ENCODE data around the gene F9. TPM values are rescaled to one million over a fixed set of nuclear protein-coding genes. Genes with fewer than 3 reads are reported as not detected.

Gene F9
- total RNA-seq = not detected

- DNase-seq (ENCODE audit: low spot score in 2 of 2) = no peak
- no peaks in the 10 kb centered on the region for H3K4me1 ChIP-seq
- no peak within 1 kb of the TSS for H3K4me3 ChIP-seq
- H3K36me3 ChIP-seq = no peaks in the 10 kb centered on the region
- intact Hi-C loops (cut with DNase I; ENCODE audit: low total_unique reads) = no loop called here
- H3K27ac ChIP-seq = no peak within 1 kb of the TSS
- no peaks in the 10 kb centered on the region for H3K9me3 ChIP-seq
- TF ChIP-seq POLR2AphosphoS5 (IDR thresholded peaks at IDR 0.05) (no peak), POLR2A (IDR thresholded peaks at IDR 0.05) (no peak), CTCF (IDR thresholded peaks at IDR 0.05) (no peak)
- H3K27me3 ChIP-seq = peaks cover 0 to 10% of the 10 kb centered on the region in 2 donors
Observed at GRCh38 chrX:139530550-139530949, at the start of gene F9. Gene F9 (plus strand): TSS chrX:139530739. CDS start chrX:139530765, 26 bp downstream.

GRCh38 chrX:139483699-139484098 is 46.8 kb upstream of the F9 start:
- Histone ChIP-seq H3K4me1 (no peaks in the 10 kb centered on the region), H3K4me3 (no peak overlapping the region), H3K36me3 (no peaks in the 10 kb centered on the region), H3K27me3 (peaks cover 0 to 29% of the 10 kb centered on the region in 2 donors), H3K9me3 (no peaks in the 10 kb centered on the region), H3K27ac (no peak overlapping the region)
- no peak for DNase-seq (ENCODE audit: low spot score in 2 of 2)
- TF ChIP-seq POLR2A (IDR thresholded peaks at IDR 0.05) (no peak), CTCF (IDR thresholded peaks at IDR 0.05) (no peak), POLR2AphosphoS5 (IDR thresholded peaks at IDR 0.05) (no peak)
- intact Hi-C loops (cut with DNase I; ENCODE audit: low total_unique reads) = no loop called here

- DNase-seq (ENCODE audit: low spot score in 2 of 2) = no peak
- Histone ChIP-seq H3K9me3 (no peaks in the 10 kb centered on the region), H3K36me3 (no peaks in the 10 kb centered on the region), H3K27me3 (peaks cover 0 to 29% of the 10 kb centered on the region in 2 donors), H3K4me1 (no peaks in the 10 kb centered on the region), H3K4me3 (no peak overlapping the region), H3K27ac (no peak overlapping the region)
- TF ChIP-seq POLR2A (IDR thresholded peaks at IDR 0.05) (no peak), POLR2AphosphoS5 (IDR thresholded peaks at IDR 0.05) (no peak), CTCF (IDR thresholded peaks at IDR 0.05) (no peak)
- intact Hi-C loops (cut with DNase I; ENCODE audit: low total_unique reads) = no loop called here
Observed at GRCh38 chrX:139484591-139484990, 45.9 kb upstream of the F9 start.

- Histone ChIP-seq H3K27ac (no peak overlapping the region), H3K4me3 (no peak overlapping the region), H3K27me3 (peaks cover 0 to 16% of the 10 kb centered on the region in 2 donors), H3K36me3 (no peaks in the 10 kb centered on the region), H3K4me1 (no peaks in the 10 kb centered on the region), H3K9me3 (no peaks in the 10 kb centered on the region)
- DNase-seq (ENCODE audit: low spot score in 2 of 2) = no peak
- intact Hi-C loops (cut with DNase I; ENCODE audit: low total_unique reads) = no loop called here
- no peak for TF ChIP-seq POLR2AphosphoS5 (IDR thresholded peaks at IDR 0.05)
- no peak for TF ChIP-seq POLR2A (IDR thresholded peaks at IDR 0.05)
- TF ChIP-seq CTCF (IDR thresholded peaks at IDR 0.05) = no peak
Observed at GRCh38 chrX:139495324-139495723, 35.2 kb upstream of the F9 start.

GRCh38 chrX:139506333-139506732 is 24.2 kb upstream of the F9 start:
- intact Hi-C loops (cut with DNase I; ENCODE audit: low total_unique reads) = no loop called here
- DNase-seq (ENCODE audit: low spot score in 2 of 2) = no peak
- no peak overlapping the region for H3K4me3 ChIP-seq
- no peak overlapping the region for H3K27ac ChIP-seq
- peaks cover 0 to 19% of the 10 kb centered on the region in 2 donors for H3K27me3 ChIP-seq
- no peaks in the 10 kb centered on the region for H3K9me3 ChIP-seq
- H3K36me3 ChIP-seq = no peaks in the 10 kb centered on the region
- no peak for TF ChIP-seq POLR2AphosphoS5 (IDR thresholded peaks at IDR 0.05)
- TF ChIP-seq CTCF (IDR thresholded peaks at IDR 0.05) = no peak
- no peak for TF ChIP-seq POLR2A (IDR thresholded peaks at IDR 0.05)
- H3K4me1 ChIP-seq = no peaks in the 10 kb centered on the region

All from breast epithelium (tissue), 4 donors.